HG02678 (cell line): ENCODE data around the gene PLPP6.
"Not testable (repeated sequence)": the region's sequence is repeated elsewhere in the genome, so short reads cannot be mapped to it uniquely, and the experiment has no call there.

Source experiments
- ATAC-seq: cut with Tn5 transposase; IDR thresholded peaks from one replicate; pipeline ENCODE4 v1.9.1; 2021; ENCODE audit warnings: mild to moderate bottlenecking, moderate library complexity; ENCODE audit not compliant: unreplicated experiment

The PLPP6 gene

DNA sequence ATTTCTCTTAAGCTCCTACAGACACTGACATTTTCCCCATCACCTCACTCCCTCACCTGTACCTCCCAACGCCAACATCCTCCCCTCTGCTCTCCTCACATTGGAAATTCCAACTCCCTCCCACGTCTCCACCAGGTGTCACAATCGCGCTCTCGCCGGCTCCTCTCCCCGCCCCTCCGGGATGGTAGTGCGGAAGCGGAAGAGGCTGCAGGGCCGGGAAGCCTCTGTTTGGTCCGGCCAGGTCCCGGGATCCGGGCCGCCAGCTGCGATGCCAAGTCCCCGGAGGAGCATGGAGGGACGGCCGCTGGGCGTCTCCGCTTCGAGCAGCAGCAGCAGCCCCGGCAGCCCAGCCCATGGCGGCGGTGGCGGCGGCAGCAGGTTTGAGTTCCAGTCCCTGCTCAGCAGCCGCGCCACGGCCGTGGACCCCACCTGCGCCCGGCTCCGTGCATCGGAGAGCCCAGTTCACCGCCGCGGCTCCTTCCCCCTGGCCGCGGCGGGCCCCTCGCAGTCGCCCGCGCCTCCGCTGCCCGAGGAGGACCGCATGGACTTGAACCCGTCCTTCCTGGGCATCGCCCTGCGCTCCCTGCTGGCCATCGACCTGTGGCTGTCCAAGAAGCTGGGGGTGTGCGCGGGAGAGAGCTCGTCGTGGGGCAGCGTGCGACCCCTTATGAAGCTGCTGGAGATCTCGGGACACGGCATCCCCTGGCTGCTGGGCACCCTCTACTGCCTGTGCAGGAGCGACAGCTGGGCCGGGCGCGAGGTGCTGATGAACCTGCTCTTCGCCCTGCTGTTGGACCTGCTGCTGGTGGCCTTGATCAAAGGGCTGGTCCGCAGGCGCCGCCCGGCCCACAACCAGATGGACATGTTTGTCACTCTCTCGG is at the start of gene PLPP6:
Gene PLPP6, plus strand, starts transcription at position 187 of the 881 bp plus-strand sequence. Its CDS starts 82 bp downstream, at position 269.
- ATAC-seq, result peak; percentile 85

GRCh38 chr9:4614627-4615026 is 47.5 kb upstream of the PLPP6 start:
- ATAC-seq, result no peak

DNA sequence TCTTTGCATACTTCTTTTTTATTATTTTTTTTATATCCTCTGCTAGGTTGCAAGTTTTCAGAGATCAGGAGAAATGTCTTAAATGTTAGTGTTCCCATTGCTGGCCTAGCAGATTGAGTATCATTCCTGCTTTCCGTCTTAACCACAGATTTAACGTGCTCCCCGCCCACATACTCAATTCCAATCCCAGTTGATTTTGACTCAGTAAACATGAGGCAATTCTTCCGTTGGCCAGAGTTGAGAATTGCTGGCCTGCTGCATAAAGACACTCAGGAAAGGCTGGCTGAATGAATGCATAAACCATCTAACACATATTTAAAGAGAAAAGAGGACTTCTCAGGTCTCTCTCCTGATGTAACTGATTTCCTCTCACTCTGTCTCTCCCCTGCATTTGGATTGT is 46.8 kb upstream of the PLPP6 start:
- ATAC-seq, result no peak

DNA sequence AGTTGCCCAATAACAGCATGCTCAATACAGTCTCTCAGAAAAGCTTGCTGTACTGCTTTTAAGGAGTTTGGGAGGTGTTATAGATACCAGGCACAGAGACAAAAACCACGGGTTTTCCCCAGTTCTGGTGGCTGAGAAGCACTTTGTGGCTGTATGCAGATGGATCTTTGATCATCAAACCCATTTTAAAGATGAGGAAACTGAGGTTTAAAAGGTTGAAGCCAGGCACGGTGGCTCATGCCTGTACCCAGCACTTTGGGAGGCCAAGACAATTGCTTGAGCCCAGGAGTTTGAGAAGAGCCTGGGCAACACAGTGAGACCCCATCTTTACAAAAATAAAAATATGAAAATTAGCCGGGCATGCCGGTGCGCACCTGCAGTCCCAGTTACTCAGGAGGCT is 46.3 kb upstream of the PLPP6 start:
- no peak for ATAC-seq

GRCh38 chr9:4617752-4618151 is 44.3 kb upstream of the PLPP6 start:
- no peak for ATAC-seq

- ATAC-seq, result no peak
Measured at GRCh38 chr9:4618700-4619099, 43.4 kb upstream of the PLPP6 start.

DNA sequence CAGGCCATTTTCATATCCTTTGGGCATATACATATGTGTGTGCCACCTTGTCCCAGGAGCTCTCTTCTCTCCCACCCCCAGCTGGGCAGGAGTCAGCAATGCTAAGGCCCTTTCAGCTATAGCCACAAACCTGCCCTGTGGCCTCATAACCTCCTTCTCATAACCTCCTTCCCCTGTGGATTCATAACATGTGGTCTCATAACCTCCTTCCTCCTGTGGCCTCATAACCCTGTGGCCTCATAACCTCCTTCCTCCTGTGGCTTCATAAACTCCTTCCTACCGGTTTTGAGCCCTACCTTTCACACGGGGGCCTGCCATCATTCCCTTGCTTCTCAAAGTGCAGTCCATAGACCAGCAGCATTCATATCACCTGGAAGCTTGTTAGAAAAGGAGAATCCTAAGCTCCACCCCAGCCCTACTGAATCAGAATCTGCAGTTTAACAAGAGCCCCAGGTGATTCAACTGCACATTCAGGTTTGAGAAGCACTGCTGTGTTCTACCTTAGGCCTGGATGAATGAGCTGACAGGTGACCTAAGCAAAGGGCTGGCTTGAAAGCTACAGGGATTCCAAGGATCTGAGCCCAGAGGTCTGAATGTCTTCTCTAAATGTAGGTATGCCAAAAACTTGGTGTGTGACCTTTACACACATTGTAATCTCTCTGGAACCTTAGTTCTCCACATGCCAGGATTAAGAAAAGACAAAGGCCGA is 41.9 kb upstream of the PLPP6 start:
- ATAC-seq, result no peak

DNA sequence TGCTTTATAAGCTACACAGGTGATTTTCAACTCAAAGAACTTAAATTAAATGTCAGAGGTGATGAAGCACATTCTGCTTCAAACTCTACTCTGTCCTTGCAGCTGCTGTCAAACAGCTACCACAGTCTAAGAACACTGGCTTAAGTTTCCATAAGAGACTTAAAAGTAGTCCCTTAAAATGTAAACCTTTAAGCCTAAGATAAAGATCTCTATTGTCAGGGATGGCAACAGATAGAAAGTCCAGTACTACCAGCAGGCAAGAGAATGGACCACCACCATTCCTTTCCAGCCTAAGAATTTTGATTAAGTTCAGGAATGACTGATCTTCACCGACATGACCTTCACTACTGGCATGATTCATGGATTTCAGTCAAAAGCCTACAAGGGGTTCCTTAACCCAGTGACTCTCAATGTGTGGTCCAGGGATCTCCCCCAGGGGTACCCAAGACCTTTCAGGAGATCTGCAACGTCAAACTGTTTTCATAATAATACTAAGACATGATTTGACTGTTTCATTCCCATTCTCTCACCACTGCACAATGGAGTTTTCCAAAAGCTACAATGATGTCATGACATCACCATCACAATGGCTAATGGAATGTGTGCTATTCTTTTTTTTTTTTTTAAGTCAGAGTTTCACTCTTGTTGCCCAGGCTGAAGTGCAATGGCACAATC is 41.1 kb upstream of the PLPP6 start:
- no peak for ATAC-seq

DNA sequence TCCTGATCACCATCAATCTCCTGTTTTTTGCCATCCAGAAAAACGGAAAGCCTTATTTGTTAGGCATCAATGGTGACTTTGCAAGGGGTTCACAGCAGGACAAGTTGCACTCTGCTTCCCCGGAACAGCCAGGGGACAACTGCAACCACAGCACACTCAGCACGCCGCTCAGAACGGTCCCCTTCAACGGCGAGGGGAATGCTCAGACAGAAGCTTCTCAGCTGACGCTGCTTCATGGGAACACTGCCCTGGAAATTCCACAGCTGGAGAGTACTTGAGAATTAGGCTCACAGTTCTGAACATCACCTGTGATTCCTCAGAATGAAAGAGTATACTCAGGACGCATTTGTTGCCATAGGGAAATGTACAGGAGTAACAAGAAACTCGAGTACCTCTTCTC is 40.1 kb upstream of the PLPP6 start:
- ATAC-seq, result no peak

DNA sequence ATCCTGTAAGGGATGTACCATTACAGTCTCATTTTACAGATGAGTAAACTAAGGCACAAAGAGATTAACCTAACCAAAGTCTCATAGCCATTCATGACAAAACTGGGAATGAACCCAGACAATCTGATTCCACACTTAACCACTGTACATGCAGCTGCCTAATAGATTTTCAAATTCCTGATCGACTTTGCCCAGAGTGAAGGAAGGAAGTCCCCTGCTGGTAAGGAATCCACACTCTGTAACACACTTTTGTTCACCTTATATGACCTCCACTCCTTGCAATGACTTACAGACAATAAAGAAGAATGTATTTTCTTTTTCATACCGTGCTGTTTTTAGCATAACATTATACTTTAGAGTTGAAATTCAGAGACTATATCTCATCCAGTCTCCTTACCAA is 31.3 kb upstream of the PLPP6 start:
- no peak for ATAC-seq

GRCh38 chr9:4638968-4639367 is 23.1 kb upstream of the PLPP6 start:
- ATAC-seq, result no peak

DNA sequence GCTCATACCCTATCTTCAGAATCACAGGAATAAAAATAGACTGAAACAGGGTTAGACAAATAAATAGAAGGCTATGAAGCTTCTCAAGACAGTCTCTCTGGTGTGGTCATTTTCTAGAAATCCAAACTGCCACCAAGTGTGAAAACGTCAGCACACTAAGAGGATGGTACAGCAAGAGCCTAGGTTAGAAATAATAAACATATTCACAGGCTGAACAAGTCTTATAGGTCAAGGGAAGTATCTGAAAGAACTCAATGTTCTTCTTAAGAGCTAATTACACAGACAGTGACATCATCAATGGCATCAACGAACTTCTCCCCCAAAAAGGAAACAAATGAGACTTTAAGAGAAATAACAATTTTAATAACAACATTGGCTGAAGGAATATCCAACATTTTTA is 22.7 kb upstream of the PLPP6 start:
- ATAC-seq, result no peak

GRCh38 chr9:4640027-4640426 is 22.1 kb upstream of the PLPP6 start:
- ATAC-seq, result no peak

GRCh38 chr9:4642351-4642750 is 19.7 kb upstream of the PLPP6 start:
- ATAC-seq, result no peak

DNA sequence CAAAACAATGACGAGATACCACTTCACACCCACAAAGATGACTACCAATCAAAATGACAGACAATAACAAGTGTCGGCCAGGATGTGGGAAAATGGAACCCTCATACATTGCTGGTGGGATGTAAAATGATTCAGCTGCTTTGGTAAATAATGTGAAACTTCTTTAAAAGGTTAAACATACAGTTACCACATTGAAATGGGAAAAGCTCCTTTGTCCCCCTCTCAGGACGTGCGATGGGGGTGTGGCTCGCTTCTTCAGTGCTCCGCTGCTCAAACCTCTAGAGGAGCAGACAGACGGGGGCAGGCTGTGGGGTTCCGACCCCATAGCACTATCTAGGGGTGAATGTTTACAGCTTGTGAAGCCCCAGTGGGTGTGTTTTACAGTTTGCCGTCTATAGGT is 8.0 kb upstream of the PLPP6 start:
- ATAC-seq, result no peak

DNA sequence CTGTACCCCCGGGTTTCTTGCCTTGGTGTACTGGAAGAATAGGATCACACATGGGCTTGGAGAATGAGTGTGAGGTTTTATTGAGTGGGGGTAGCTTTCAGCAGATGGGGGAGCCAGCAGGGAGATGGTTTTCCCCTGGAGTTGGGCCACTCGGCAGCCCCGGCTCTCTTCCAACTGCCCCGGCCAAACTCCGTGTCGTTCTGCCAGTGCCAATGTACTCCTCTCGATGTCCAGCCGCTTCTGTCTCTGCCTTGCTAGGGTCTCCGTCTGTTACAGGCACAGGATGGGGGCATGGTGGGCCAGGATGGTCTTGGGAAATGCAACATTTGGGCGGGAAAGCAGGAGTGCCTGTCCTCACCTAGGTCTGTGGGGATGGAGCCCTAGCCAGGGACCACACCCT is 7.6 kb upstream of the PLPP6 start:
- ATAC-seq, result no peak

DNA sequence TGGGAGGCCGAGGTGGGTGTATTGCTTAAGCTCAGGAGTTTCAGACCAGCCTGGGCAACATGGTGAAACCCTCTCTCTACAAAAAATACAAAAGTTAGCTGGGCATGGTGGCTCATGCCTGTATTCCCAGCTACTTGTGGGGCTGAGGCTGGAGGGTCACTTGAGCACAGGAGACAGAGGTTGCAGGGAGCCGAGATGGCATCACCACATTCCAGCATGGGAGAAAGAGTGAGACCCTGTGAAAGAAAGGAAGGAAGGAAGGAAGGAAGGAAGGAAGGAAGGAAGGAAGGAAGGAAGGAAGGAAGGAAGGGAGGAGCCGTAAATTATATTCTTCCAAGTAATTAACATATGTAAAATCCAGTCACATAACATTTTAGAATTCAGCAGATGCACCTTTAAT is 5.9 kb upstream of the PLPP6 start:
- not testable (repeated sequence) for ATAC-seq

DNA sequence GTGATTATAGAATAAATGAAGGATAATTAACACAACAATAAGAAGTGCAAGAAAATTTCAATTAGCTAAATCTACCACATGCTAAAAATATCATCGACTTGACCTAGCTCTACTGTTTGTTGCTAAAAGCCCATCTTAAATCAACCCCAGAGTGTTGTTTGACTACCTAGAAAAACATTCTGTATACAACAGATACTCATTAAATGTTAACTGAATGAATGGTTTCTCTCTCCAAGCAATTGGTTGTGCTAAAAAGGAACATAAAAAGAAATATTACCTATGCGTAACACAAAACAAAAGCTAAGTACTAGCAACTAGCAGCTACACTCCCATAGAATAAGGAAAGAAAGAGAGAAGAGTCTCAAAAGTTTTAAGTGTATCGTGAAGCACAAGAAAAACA is 5.5 kb upstream of the PLPP6 start:
- no peak for ATAC-seq

DNA sequence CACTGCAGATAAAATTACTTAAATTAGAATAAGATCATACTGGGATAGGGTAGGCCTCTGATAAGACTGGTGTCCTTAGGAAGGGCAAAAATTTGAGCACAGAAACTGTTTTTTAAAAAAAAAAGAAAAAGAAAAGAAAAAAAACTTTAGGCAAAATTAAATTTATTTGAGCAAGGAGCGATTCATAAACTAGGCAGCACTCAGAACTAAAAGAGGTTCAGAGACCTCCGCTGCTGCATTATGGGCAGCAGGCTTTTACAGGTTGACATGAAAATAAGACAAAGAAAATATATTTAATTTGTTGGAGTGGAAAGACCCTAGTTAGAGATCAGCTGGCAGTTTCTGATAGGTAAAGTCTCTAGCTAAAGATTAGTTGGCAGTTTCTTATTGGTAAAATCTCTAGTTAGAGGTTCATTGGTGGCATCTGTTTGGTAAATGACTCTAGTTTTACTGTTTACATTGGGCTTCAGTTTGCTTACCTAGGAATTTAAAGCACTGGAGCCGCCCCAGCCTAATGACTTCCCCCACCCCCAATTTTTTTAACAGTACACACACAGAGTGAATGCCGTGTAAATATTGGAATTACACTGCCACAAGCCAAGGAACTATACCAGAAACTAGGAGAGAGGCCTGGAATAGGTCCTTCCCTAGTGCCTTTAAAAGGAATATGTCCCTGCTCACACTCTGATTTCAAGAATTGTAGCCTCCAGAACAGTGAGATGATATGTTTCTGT is 4.5 kb upstream of the PLPP6 start:
- no peak for ATAC-seq

DNA sequence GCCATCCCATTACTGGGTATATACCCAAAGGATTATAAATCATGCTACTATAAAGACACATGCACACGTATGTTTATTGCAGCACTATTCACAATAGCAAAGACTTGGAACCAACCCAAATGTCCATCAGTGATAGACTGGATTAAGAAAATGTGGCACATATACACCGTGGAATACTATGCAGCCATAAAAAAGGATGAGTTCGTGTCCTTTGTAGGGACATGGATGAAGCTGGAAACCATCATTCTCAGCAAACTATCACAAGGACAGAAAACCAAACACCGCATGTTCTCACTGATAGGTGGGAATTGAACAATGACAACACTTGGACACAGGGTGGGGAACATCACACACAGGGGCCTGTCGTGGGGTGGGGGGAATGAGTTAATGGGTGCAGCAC is 1.4 kb upstream of the PLPP6 start:
- ATAC-seq, result not testable (repeated sequence)

GRCh38 chr9:4661165-4661564 is 929 bp upstream of the PLPP6 start:
- no peak for ATAC-seq
